Measurements from ENCODE around the gene ABHD2. TPM values are rescaled to one million over a fixed set of nuclear protein-coding genes. Genes with fewer than 3 reads are reported as not detected.
A peak's percentile ranks its signal among the peaks of the same experiment; 100 is the strongest.

The ABHD2 gene
- total and polyA plus RNA-seq, 8 donors: 7.9 to 151 (median 117) TPM

GRCh38 chr15:89136078-89136806, 48.0 kb downstream of the ABHD2 start:
- FAIRE-seq (no peak), ATAC-seq (peak in 2 of 4 donors; percentile 8 to 24), DNase-seq (peak in 1 of 6 donors; percentile 7)
- Histone ChIP-seq H3K36me3 (no peaks in the 10 kb centered on the region), H3K9me3 (no peaks in the 10 kb centered on the region), H3K4me3 (no peak overlapping the region), H3K27me3 (no peaks in the 10 kb centered on the region), H3K4me1 (peaks cover 38 to 58% (median 44%) of the 10 kb centered on the region in 3 donors), H3K27ac (peak overlapping the region in 2 of 4 donors; percentile 0 to 66)
- 75 to 78% methylated on average over 12 of the region's 12 CpGs for WGBS, 2 donors
- intact Hi-C loops (cut with DNase I): no loop called here
- no peak for TF ChIP-seq CTCF (IDR thresholded peaks at IDR 0.05)

GRCh38 chr15:89136818-89137772, 48.8 kb downstream of the ABHD2 start:
- peak overlapping the region in 2 of 4 donors; percentile 13 to 66 for H3K27ac ChIP-seq
- H3K4me1 ChIP-seq: peaks cover 38 to 50% (median 39%) of the 10 kb centered on the region in 3 donors
- H3K4me3 ChIP-seq: no peak overlapping the region
- FAIRE-seq (no peak), DNase-seq (peak in 1 of 6 donors; percentile 15), ATAC-seq (peak in 3 of 4 donors; percentile 15 to 38 (median 24))
- H3K9me3 ChIP-seq: no peaks in the 10 kb centered on the region
- no peak for TF ChIP-seq CTCF (IDR thresholded peaks at IDR 0.05)
- intact Hi-C loops (cut with DNase I): no loop called here
- no peaks in the 10 kb centered on the region for H3K36me3 ChIP-seq
- H3K27me3 ChIP-seq: no peaks in the 10 kb centered on the region
- WGBS, 2 donors: 58 to 59% methylated on average over 11 of the region's 11 CpGs

- Histone ChIP-seq H3K4me1 (peaks cover 37 to 43% (median 39%) of the 10 kb centered on the region in 3 donors), H3K27ac (peak overlapping the region in 2 of 4 donors; percentile 13 to 47)
- no peak for FAIRE-seq
Observed at GRCh38 chr15:89137926-89138325, 49.7 kb downstream of the ABHD2 start.

GRCh38 chr15:89138999-89139612, 50.9 kb downstream of the ABHD2 start:
- TF ChIP-seq CTCF (IDR thresholded peaks at IDR 0.05): no peak
- Histone ChIP-seq H3K27ac (peak overlapping the region in 1 of 4 donors; percentile 0), H3K27me3 (no peaks in the 10 kb centered on the region), H3K36me3 (no peaks in the 10 kb centered on the region), H3K4me3 (no peak overlapping the region), H3K9me3 (no peaks in the 10 kb centered on the region), H3K4me1 (peaks cover 32 to 46% (median 33%) of the 10 kb centered on the region in 3 donors)
- ATAC-seq (peak in 3 of 4 donors; percentile 13 to 22 (median 19)), FAIRE-seq (no peak), DNase-seq (no peak)
- intact Hi-C loops (cut with DNase I): no loop called here
- 64 to 70% methylated on average over 10 of the region's 10 CpGs for WGBS, 2 donors

More at GRCh38 chr15:89137926-89138325, 49.7 kb downstream of the ABHD2 start:
- intact Hi-C loops (cut with DNase I): no loop called here
- no peaks in the 10 kb centered on the region for H3K27me3 ChIP-seq
- TF ChIP-seq CTCF (IDR thresholded peaks at IDR 0.05): no peak
- no peak for ATAC-seq
- no peak overlapping the region for H3K4me3 ChIP-seq
- no peaks in the 10 kb centered on the region for H3K36me3 ChIP-seq
- WGBS, 2 donors: 67 to 71% methylated on average over 3 of the region's 3 CpGs
- H3K9me3 ChIP-seq: no peaks in the 10 kb centered on the region
- no peak for DNase-seq
